ENCODE results near the gene DROSHA. TPM values are rescaled to one million over a fixed set of nuclear protein-coding genes. Genes with fewer than 3 reads are reported as not detected.
A peak's percentile ranks its signal among the peaks of the same experiment; 100 is the strongest.

Gene DROSHA
- total RNA-seq, 1 donor from 2014 or later: 59.3 TPM

DNA sequence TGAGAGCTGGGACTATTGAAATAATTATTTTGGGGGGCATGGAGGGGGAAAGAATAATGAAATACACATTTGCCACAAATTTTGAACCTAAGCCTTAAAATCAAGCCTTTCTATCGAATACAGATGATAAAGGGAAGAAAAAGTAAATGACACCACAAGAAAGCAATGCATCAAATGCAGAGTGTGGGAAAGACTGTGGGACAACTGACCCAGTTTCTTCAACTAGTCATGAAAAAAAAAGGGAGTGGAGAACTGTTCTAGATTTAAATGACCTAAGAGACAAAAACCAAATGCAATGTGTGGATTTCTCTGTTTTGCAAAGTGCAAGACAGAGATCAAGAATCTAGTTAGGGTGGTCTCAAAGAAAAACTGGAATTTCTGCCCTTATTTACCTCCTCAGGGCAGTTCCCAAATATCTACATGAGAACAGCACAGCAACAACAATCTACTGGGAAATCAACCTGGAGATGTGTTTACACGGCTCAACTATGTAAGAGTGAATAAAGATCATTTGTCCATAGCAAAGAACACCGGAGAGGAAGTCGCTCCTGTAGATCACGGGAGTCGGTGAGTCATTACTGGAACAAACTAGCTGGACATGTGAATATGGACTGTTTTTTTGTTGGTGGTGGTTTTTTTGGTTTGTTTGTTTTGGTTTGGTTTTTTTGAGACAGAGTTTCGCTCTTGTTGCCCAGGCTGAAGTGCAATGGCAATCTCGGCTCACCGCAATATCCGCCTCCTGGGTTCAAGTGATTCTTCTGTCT, 145.9 kb downstream of the DROSHA start:
- Mint-ChIP-seq H3K4me3 (ENCODE audit: unreplicated experiment) (no peak overlapping the region), H3K4me1 (ENCODE audit: low read depth) (peaks cover 19% of the 10 kb centered on the region), H3K27ac (ENCODE audit: unreplicated experiment) (no peak overlapping the region), H3K9me3 (ENCODE audit: low read depth) (peaks cover 21% of the 10 kb centered on the region), H3K27me3 (ENCODE audit: low read depth) (no peaks in the 10 kb centered on the region), H3K36me3 (ENCODE audit: low read depth) (peaks cover 3% of the 10 kb centered on the region)
- no peak for DNase-seq (ENCODE audit: low spot score)
- TF ChIP-seq, protein P1, sequence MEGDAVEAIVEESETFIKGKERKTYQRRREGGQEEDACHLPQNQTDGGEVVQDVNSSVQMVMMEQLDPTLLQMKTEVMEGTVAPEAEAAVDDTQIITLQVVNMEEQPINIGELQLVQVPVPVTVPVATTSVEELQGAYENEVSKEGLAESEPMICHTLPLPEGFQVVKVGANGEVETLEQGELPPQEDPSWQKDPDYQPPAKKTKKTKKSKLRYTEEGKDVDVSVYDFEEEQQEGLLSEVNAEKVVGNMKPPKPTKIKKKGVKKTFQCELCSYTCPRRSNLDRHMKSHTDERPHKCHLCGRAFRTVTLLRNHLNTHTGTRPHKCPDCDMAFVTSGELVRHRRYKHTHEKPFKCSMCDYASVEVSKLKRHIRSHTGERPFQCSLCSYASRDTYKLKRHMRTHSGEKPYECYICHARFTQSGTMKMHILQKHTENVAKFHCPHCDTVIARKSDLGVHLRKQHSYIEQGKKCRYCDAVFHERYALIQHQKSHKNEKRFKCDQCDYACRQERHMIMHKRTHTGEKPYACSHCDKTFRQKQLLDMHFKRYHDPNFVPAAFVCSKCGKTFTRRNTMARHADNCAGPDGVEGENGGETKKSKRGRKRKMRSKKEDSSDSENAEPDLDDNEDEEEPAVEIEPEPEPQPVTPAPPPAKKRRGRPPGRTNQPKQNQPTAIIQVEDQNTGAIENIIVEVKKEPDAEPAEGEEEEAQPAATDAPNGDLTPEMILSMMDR (IDR thresholded peaks at IDR 0.05): no peak

DNA sequence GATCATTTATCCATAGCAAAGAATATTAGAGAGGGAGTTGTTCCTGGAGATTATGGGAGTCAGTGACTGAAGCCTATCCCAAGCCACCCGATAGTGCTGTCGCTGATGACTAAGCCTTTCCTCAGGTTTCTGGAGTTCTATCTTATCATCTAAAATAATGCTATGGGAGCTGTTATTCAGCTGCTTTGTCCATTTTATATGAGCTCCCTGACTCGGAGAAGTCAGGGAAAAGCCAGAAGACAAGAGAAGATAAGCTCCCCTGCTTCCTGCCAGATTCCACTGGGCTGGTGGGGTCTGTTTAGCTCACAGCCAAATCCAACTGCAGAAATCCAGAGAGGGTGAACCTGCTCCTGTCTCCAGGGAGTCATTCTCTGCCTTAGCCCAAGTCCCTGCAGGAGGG, 148.2 kb downstream of the DROSHA start:
- H3K27ac Mint-ChIP-seq (ENCODE audit: unreplicated experiment): no peak overlapping the region
- peaks cover 12% of the 10 kb centered on the region for H3K9me3 Mint-ChIP-seq (ENCODE audit: low read depth)

DNA sequence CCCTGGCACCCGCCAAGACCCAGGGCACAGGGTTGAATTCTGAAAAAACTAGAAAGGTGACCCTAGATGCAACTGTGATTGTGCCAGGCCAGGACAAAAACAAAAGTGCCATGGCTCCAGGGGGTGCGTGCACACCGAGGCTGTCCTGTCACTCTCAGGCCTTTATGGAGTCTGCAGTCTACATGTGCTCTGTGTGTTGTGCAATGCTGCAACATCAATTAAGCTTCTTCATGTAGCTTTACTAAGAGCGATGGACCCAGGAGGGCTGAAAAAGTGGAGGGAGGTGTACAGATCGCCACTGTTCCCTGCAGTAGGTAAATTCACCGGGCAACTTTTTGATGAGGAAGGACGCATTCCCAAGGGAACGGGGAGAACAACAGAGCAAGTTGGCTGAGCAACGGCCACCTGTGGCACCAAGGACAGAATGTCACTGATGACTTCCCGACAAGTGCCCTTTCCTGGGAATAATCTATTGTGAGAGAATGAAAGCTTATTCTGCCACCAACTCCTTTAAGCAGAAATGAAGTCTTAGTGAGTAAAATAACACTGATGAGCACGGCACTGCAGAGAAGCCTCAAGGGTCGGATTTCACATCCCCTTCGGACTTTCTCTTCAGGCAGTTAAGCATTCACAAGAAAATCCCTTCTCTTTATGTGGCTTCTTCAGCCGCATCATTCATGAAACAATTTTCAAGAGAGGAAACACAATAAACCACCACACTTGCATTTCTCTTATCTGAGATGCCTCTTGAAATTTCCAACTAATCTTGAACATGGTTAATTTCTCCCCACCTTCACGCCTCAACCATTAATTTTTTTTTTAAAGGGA, 149.6 kb downstream of the DROSHA start:
- no peaks in the 10 kb centered on the region for H3K36me3 Mint-ChIP-seq (ENCODE audit: low read depth)
- H3K4me3 Mint-ChIP-seq (ENCODE audit: unreplicated experiment): no peak overlapping the region
- TF ChIP-seq, protein P1 (IDR thresholded peaks at IDR 0.05): no peak
- H3K9me3 Mint-ChIP-seq (ENCODE audit: low read depth): peaks cover 2% of the 10 kb centered on the region
- DNase-seq (ENCODE audit: low spot score): no peak
- H3K27me3 Mint-ChIP-seq (ENCODE audit: low read depth): no peaks in the 10 kb centered on the region
- peaks cover 19% of the 10 kb centered on the region for H3K4me1 Mint-ChIP-seq (ENCODE audit: low read depth)
- peak overlapping the region; percentile 15 for H3K27ac Mint-ChIP-seq (ENCODE audit: unreplicated experiment)

More for the DNA sequence above, 148.2 kb downstream of the DROSHA start:
- peaks cover 3% of the 10 kb centered on the region for H3K36me3 Mint-ChIP-seq (ENCODE audit: low read depth)
- H3K4me1 Mint-ChIP-seq (ENCODE audit: low read depth): peaks cover 19% of the 10 kb centered on the region
- TF ChIP-seq, protein P1 (IDR thresholded peaks at IDR 0.05): no peak
- no peak overlapping the region for H3K4me3 Mint-ChIP-seq (ENCODE audit: unreplicated experiment)
- no peaks in the 10 kb centered on the region for H3K27me3 Mint-ChIP-seq (ENCODE audit: low read depth)
- DNase-seq (ENCODE audit: low spot score): no peak

DNA sequence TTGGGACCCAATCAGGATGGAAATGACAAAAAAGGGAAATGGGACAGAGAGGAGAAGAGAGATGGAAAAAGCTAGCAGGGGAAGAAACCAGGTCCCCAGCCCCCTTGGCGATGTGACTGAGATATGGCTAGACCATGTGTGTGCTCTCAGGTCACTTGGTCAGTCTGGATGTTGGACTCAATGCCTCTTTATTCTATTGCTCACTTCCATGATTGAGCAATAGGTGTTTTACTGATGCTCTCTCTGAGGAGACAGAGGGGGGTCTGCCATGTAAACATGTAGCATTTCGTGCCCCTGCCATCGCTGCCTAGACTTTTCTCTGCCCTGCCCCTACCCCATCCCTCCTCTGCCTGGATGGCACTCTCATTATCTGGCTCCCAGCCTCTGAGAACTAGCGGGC, 150.6 kb downstream of the DROSHA start:
- DNase-seq (ENCODE audit: low spot score): no peak
- H3K36me3 Mint-ChIP-seq (ENCODE audit: low read depth): no peaks in the 10 kb centered on the region
- H3K4me1 Mint-ChIP-seq (ENCODE audit: low read depth): peaks cover 19% of the 10 kb centered on the region
- no peaks in the 10 kb centered on the region for H3K27me3 Mint-ChIP-seq (ENCODE audit: low read depth)
- TF ChIP-seq, protein P1 (IDR thresholded peaks at IDR 0.05): no peak
- H3K9me3 Mint-ChIP-seq (ENCODE audit: low read depth): no peaks in the 10 kb centered on the region
- H3K4me3 Mint-ChIP-seq (ENCODE audit: unreplicated experiment): no peak overlapping the region
- no peak overlapping the region for H3K27ac Mint-ChIP-seq (ENCODE audit: unreplicated experiment)

DNA sequence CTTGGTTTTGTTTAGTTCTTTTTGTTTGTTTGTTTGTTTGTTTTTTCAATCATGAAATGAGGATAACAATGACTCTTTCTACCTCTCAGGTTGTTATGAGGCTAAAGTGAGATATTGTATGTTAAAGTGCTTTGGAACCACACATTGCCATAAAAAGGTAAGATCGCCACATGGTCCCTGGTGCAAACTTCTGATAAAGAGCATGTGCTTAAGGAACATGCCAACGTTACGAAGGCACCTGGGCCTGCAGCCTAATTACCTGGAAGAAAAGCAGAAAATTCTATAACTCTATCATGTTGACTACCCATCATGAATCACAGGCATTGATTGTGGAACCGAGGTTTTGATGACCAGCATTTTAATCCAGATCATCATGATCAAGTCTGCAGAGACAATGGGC, 151.8 kb downstream of the DROSHA start:
- TF ChIP-seq, protein P1 (IDR thresholded peaks at IDR 0.05): no peak
- H3K36me3 Mint-ChIP-seq (ENCODE audit: low read depth): no peaks in the 10 kb centered on the region
- H3K27me3 Mint-ChIP-seq (ENCODE audit: low read depth): no peaks in the 10 kb centered on the region
- H3K4me1 Mint-ChIP-seq (ENCODE audit: low read depth): peaks cover 13% of the 10 kb centered on the region
- DNase-seq (ENCODE audit: low spot score): no peak
- no peak overlapping the region for H3K4me3 Mint-ChIP-seq (ENCODE audit: unreplicated experiment)
- no peak overlapping the region for H3K27ac Mint-ChIP-seq (ENCODE audit: unreplicated experiment)
- H3K9me3 Mint-ChIP-seq (ENCODE audit: low read depth): no peaks in the 10 kb centered on the region

Data from chondrocyte (in vitro differentiated cells).